ENCODE data around the gene CCDC138.
A peak's percentile ranks its signal among the peaks of the same experiment; 100 is the strongest.
"Not testable (repeated sequence)": the region's sequence is repeated elsewhere in the genome, so short reads cannot be mapped to it uniquely, and the experiment has no call there.

Gene CCDC138, protein sequence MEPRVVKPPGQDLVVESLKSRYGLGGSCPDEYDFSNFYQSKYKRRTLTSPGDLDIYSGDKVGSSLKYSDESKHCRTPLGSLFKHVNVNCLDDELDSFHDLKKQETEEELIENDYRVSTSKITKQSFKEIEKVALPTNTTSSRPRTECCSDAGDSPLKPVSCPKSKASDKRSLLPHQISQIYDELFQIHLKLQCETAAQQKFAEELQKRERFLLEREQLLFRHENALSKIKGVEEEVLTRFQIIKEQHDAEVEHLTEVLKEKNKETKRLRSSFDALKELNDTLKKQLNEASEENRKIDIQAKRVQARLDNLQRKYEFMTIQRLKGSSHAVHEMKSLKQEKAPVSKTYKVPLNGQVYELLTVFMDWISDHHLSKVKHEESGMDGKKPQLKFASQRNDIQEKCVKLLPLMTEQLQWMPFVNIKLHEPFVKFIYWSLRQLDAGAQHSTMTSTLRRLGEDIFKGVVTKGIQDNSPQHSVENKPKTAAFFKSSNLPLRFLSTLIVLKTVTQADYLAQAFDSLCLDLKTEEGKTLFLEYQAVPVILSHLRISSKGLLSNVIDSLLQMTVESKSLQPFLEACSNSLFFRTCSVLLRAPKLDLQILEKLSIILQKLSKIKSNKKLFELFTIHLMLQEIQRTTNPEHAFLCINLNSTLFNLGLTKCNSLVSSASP

DNA sequence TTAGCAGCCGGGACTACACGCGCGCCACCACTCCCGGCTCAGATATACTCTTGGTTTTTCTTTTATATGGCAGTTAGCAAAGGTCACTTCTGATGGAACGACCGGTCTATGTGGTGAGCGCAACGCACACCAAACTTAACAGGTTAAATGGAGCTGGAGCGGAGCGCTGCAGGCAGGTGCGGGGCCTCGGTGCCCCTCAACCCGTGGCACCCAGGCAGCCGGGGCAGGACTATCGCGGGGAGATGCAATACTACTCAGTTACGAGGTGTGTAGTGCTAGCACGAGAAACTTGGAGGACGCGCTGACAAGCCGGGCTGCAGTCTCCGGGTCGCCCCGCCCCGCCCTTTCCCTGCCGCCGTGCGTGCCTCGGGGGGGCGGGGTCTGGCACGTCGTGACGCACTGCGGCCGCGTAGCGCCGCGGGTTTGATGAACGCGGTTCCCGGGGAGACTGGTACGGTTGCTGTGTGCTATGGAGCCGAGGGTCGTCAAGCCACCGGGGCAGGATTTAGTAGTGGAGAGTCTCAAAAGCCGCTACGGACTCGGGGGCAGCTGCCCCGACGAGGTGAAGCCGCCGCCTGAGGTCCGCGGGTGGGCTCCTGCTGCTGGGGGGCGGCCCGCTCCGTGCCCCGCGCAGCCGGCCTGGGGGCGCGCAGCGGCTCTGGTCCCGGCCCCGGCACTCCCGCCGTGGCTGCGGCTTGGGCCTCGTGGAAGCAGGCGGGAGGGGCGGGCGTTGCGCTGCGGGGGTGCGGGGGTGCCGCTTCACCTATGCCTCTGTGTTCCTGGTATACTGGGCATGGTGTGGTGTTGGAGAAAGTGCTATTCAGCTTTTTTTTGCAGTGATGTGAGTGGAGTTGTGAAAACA, at the start of gene CCDC138:
Gene CCDC138 (plus strand): TSS at position 418 of the 862 bp plus-strand sequence. CDS start 52 bp downstream, at position 470.
- DNase-seq (peak; percentile 95), ATAC-seq (peak; percentile 98)

DNA sequence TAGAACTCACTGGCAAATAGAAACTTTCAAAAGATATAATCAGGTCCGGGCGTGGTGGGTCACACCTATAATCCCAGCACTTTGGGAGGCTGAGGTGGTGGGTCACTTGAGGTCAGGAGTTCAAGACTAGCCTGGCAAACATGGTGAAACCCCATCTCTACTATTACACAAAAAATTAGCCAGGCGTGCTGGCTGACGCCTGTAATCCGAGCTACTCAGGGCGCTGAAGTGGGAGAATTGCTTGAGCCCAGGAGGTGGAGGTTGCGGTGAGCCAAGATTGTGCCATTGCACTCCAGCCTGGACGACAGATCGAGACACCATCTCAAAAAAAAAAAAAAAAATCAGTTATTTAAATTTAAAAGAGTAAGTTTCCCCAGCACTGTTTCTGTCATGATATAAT, 28.6 kb upstream of the CCDC138 start:
- DNase-seq, ATAC-seq: not testable (repeated sequence)

DNA sequence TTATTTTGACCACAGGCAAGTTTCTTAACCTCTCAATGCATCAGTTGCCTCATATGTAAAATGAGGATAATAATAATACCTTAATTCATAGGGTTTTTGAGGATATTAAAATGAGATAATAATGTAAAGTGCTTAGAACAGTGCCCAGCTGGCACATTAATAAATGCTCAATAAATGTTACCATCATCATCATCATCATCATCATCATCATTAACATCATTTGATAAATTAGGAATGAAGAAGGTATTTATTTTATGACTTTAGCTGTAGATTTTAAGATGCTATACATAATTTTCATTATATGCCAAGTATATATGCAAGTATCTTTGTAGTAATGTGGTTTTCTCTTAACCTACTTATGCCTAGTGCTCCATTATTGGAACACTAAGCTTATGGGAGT, 24.0 kb upstream of the CCDC138 start:
- not testable (repeated sequence) for DNase-seq, ATAC-seq

GRCh38 chr2:108766671-108767070, 19.9 kb upstream of the CCDC138 start:
- not testable (repeated sequence) for DNase-seq, ATAC-seq

- DNase-seq, ATAC-seq: not testable (repeated sequence)
Observed at GRCh38 chr2:108767859-108768258, 18.7 kb upstream of the CCDC138 start.

GRCh38 chr2:108776475-108776874, 10.1 kb upstream of the CCDC138 start:
- ATAC-seq (no peak), DNase-seq (no peak)

GRCh38 chr2:108778857-108779256, 7.7 kb upstream of the CCDC138 start:
- ATAC-seq (no peak), DNase-seq (no peak)

DNA sequence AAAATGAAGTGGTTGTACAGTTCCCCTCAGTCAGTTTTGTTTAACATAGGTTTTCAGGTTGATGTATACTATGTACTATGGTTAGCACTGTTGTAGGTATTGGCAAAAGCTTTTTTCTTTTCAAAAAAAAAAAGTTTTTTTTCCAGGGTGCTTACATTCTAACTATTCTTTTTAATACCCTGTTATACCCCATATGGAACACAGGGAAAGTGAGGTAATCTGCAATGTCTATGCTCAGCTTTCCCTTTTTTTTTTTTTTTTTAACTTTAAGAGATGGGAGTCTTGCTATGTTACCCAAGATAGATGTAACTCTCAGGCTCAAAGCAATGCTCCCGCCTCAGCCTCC, 590 bp upstream of the CCDC138 start:
- DNase-seq (no peak), ATAC-seq (no peak)

- no peak for ATAC-seq
- no peak for DNase-seq
Observed at GRCh38 chr2:108787216-108787541, 608 bp downstream of the CCDC138 start.

DNA sequence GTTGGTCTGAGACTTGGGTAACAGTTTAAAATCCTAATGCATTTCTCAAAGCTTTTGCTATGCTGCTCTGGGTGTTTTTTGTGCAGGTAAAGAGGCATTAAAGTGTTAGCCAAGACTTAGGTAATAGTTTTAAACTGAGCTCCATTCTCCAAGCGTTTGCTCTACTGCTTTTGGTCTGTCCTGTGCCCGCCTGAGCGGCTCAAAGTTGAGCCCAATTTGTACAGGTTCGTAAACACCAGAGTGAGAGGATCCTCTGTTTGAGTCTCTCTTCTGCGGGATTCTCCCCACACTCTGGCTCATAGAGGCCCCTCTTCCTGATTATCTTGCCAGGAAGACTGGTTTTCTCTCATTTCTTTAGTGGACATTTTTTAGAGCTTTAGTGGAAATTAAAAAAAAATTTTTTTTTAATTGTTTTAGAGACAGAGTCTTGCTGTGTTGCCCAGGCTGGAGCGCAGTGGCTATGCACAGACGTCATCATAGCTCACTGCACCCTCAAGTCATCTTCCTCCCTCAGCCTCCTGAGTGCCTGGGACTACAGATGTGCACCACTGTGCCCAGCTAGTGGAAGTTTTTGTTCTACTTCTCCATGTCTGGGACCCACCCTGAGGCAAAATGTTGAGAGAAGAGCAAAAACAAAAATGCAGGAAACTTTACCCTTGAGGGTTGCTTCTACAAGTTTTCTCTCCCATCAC, 16.6 kb downstream of the CCDC138 start:
- ATAC-seq: no peak

DNA sequence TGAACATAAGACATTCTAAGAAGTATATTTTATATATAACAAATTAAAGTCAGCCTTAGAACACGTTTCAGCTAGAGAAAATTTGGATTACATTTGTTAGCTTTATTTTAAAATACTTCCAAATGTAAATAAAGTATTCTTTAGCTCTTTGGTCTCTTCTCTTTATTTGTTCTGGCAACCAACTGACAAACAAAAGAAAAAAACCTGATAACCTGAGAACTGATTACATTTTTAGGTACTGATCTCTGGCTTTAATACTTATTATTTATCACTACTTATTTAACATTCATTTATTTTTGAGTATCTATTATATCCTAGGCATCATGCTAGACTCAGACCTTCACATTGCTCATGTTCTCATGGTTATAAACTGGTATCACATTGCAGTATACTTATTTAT, 18.5 kb downstream of the CCDC138 start:
- no peak for ATAC-seq

More for the DNA sequence above, 16.6 kb downstream of the CCDC138 start:
- no peak for DNase-seq

DNA sequence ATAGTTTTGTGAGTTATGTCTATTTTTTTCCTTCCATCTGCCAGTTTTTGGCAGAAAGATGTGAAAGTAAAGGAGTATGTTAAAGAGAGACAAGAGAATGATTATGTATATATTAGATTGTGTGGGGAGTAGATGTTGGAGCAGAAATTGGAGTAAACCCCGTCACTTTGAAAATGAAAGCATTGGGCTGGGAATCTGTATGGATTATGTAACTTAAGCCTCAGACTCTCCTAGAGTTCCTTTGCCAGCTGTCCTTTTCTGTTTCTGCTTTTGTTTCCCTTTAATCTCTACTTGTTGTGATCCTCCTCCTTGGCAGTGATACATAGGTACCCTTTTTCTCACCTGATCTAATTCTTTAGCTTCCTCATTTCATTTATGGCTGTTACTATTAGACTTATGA, 19.2 kb downstream of the CCDC138 start:
- ATAC-seq (no peak), DNase-seq (no peak)

More for the DNA sequence above, 18.5 kb downstream of the CCDC138 start:
- DNase-seq: no peak

DNA sequence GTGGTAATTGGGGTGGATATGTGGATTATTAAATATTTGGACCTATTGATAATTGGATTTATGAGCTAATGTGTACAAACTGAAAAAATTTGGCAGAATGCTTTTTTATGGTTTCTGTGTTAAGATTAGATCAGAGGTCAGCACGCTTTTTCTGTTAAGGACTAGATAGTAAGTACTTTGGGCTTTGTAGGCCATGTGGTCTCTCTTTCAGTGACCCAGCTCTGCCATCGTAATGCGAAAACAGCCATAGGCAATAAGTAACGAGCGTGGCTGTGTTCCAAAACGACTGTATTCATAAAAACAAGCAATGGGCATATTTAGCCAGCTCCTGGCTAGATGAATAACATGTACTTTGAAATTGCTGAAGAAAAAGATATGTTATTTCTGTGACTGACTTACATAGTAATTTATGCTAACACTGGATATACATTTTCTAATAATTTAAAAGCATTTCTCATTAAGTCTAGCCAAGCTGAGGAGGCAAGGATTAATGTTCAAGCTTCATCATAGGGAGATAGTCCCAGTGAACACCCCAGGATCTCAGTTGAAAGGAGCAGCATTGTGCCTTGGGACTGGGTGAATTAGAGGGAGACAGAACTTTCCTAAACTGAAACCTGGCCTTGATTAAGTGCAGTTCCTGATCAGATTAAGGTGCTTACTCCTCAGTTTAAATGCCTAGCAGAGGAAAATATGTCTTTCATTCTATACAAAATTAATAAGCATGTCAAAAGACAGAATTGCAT, 20.0 kb downstream of the CCDC138 start:
- ATAC-seq (no peak), DNase-seq (no peak)

- no peak for ATAC-seq
- DNase-seq: no peak
Observed at GRCh38 chr2:108809936-108810335, 23.4 kb downstream of the CCDC138 start.

DNA sequence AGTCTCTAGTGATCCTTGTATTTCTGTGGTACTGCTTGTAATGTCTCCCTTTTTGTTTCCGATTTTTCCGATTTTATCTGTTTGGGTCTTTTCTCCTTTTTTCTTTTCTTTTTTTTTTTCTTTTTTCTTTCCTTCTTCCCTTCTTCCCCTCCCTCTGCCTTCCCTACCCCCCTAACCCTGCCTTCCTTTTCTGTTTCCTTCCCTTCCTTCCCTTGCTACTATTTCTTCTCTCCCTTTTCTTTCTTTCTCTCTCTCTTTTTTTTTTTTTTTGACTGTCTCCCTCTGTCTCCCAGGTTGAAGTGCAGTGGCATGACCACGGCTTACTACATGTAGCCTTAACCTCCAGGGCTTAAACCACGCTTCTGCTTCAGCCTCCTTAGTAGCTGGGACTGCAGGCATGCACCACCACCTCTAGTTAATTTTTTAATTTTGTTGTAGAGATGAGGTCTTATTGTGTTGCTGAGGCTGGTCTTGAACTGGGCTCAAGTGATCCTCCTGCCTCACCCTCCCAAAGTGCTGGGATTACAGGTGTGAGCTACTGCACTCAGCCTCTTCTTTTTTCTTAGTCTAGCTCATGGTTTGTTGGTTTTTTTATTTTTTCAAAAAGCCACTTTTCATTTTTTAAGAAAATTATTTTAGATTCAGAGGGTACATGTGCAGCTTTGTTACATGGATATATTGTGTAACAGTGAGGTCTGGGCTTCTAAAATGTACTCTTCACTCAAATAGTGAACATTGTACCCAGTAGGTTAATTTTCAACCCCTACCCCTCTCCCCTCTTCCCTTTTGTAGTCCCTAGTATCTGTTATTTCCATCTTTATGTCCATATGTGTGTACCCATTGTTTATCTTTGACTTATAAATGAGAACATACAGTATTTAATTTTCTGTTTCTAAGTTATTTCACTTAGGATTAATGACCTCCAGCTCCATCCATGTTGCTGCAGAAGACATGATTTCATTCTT, 24.7 kb downstream of the CCDC138 start:
- no peak for ATAC-seq
- no peak for DNase-seq

GRCh38 chr2:108813732-108814131, 27.2 kb downstream of the CCDC138 start:
- ATAC-seq (no peak), DNase-seq (no peak)

- DNase-seq (no peak), ATAC-seq (no peak)
Observed at GRCh38 chr2:108820482-108820881, 33.9 kb downstream of the CCDC138 start.

GRCh38 chr2:108823286-108823685, 36.7 kb downstream of the CCDC138 start:
- ATAC-seq (no peak), DNase-seq (no peak)

DNA sequence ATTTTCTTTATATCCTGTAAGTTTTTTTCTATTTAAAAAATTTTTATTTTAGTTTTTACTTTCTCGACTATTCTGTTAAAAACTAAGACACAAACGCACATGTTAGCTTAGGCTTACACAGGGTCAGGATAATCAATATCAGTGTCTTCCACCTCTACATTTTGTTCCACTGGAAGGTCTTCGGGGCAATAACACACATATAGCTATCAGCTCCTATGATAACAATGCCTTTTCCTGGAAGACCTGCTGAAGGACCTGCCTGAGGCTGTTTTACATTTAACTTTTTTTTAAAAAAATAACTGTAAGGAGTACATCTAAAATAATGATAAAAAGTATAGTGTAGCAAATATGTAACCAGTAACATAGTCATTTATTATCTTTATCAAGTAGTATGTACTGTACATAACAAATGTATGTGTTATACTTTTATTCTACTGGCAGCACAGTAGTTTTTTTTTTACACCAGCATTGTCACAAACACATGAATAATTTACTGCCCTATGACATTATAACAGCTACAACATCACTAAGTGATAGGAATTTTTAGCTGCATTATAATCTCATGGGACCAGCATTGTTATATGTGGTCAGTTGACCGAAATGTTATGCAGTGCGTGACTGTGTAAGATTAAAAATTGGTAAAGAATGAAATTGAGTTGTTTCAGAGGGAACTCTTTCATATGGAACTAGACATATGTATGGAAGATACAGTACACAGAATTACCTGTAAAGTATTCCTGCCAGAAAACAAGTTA, 37.9 kb downstream of the CCDC138 start:
- DNase-seq: no peak
- no peak for ATAC-seq
